UCSD-AML1 (cell line): ENCODE results near the gene HLA-DOA.
A peak's percentile ranks its signal among the peaks of the same experiment; 100 is the strongest.

ENCODE experiments used
- DNase-seq: peaks from one replicate; lab custom pipeline; 2025; ENCODE audit not compliant: unreplicated experiment; lab: John Stamatoyannopoulos, UW

Gene HLA-DOA

GRCh38 chr6:33017694-33018353 lies 8.4 kb upstream of the HLA-DOA start:
- DNase-seq = no peak

GRCh38 chr6:33017018-33017417 lies 7.6 kb upstream of the HLA-DOA start:
- no peak for DNase-seq

GRCh38 chr6:33015798-33016197 lies 6.4 kb upstream of the HLA-DOA start:
- DNase-seq = no peak

- DNase-seq = no peak
These were observed 5.6 kb upstream of the HLA-DOA start for GRCh38 chr6:33014841-33015634.

- no peak for DNase-seq
These were observed 4.2 kb upstream of the HLA-DOA start for GRCh38 chr6:33013608-33014007.

- no peak for DNase-seq
These were observed 965 bp upstream of the HLA-DOA start for GRCh38 chr6:33010356-33010755.

- DNase-seq = no peak
These were observed 1.5 kb downstream of the HLA-DOA start for GRCh38 chr6:33007831-33008400.

GRCh38 chr6:33004940-33005339 lies 4.5 kb downstream of the HLA-DOA start:
- no peak for DNase-seq

- DNase-seq = no peak
These were observed 7.7 kb downstream of the HLA-DOA start for GRCh38 chr6:33001685-33002084.

GRCh38 chr6:33000055-33000454 lies 9.3 kb downstream of the HLA-DOA start:
- DNase-seq = no peak

GRCh38 chr6:32995448-32995847 lies 13.9 kb downstream of the HLA-DOA start:
- DNase-seq = no peak

- no peak for DNase-seq
These were observed 15.9 kb downstream of the HLA-DOA start for GRCh38 chr6:32993363-32993973.

GRCh38 chr6:32991972-32992371 lies 17.4 kb downstream of the HLA-DOA start:
- DNase-seq = no peak

- DNase-seq = no peak
These were observed 20.0 kb downstream of the HLA-DOA start for GRCh38 chr6:32989368-32989767.

- peak; percentile 83 for DNase-seq
These were observed 24.6 kb downstream of the HLA-DOA start for GRCh38 chr6:32984622-32985389.

GRCh38 chr6:32983964-32984621 lies 25.3 kb downstream of the HLA-DOA start:
- DNase-seq = no peak

- no peak for DNase-seq
These were observed 25.9 kb downstream of the HLA-DOA start for GRCh38 chr6:32983493-32983848.

GRCh38 chr6:32982702-32983492 lies 26.5 kb downstream of the HLA-DOA start:
- DNase-seq = no peak

- DNase-seq = no peak
These were observed 27.2 kb downstream of the HLA-DOA start for GRCh38 chr6:32982084-32982701.
